ENCODE results near the gene PIGU.

DNA sequence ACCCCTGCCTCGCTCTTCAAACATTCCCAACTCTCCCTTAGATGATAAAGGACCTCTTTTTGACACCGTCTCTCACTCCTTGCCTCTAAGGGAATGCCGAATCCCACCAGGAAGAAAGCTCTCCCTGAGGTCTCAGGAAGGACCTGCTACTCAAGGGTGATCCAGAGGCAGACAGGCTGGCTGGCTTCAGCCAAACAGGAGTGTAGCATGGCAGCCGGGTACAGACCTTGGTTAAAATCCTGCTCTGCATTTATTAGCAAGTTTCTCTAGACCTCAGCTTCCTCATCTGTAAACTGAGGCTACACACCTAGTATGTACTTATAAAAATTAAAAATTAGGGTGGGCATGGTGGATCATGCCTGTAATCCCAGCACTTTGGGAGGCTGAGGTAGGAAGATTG, 101.1 kb downstream of the PIGU start:
- TF ChIP-seq, protein P1, sequence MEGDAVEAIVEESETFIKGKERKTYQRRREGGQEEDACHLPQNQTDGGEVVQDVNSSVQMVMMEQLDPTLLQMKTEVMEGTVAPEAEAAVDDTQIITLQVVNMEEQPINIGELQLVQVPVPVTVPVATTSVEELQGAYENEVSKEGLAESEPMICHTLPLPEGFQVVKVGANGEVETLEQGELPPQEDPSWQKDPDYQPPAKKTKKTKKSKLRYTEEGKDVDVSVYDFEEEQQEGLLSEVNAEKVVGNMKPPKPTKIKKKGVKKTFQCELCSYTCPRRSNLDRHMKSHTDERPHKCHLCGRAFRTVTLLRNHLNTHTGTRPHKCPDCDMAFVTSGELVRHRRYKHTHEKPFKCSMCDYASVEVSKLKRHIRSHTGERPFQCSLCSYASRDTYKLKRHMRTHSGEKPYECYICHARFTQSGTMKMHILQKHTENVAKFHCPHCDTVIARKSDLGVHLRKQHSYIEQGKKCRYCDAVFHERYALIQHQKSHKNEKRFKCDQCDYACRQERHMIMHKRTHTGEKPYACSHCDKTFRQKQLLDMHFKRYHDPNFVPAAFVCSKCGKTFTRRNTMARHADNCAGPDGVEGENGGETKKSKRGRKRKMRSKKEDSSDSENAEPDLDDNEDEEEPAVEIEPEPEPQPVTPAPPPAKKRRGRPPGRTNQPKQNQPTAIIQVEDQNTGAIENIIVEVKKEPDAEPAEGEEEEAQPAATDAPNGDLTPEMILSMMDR (IDR thresholded peaks at IDR 0.05): no peak
- no peak for TF ChIP-seq POLR2A (IDR thresholded peaks at IDR 0.05)
